HepG2 (cell line): ENCODE results near the gene TRIM28. TPM values are rescaled to one million over a fixed set of nuclear protein-coding genes. Genes with fewer than 3 reads are reported as not detected.

ENCODE experiments used
- ARID2 ChIP-seq: sonication (generic); formaldehyde crosslinking; IDR thresholded peaks from 2 replicates; pipeline ENCODE4 v1.8.1; 2022; ENCODE audit warnings: mild to moderate bottlenecking, missing genetic modification reagents, borderline replicate concordance
- BHLHE40 ChIP-seq: IDR thresholded peaks from 2 replicates; pipeline ENCODE4 v1.6.1; 2011; ENCODE audit warnings: low read length, improper control_type of control experiment
- FLYWCH1 ChIP-seq: sonication (generic); formaldehyde crosslinking; IDR thresholded peaks from 2 replicates; pipeline ENCODE4 v1.8.1; 2023; ENCODE audit warnings: mild to moderate bottlenecking, missing genetic modification reagents
- KIAA2018 ChIP-seq: sonication (generic); formaldehyde crosslinking; IDR thresholded peaks from 2 replicates; pipeline ENCODE4 v1.5.0; 2020; ENCODE audit warnings: mild to moderate bottlenecking, missing genetic modification reagents, borderline replicate concordance
- MEIS2 ChIP-seq: sonication (generic); formaldehyde crosslinking; IDR thresholded peaks from 2 replicates; pipeline ENCODE4 v1.9.0; 2021; ENCODE audit warnings: mild to moderate bottlenecking, missing genetic modification reagents
- MXD3 ChIP-seq: IDR thresholded peaks from 2 replicates; pipeline ENCODE4 v1.6.1; 2016; ENCODE audit warnings: mild to moderate bottlenecking, missing biosample characterization, missing genetic modification reagents
- NCOR1 ChIP-seq: fragments of 200-600 bp; sonication (generic); IDR thresholded peaks from 2 replicates; pipeline ENCODE4 v1.7.0; 2017; ENCODE audit warnings: antibody characterized with exemption, low read length, borderline replicate concordance
- POLR2A ChIP-seq, 2 experiments: IDR thresholded peaks; 2 replicates each; pipeline ENCODE4 v1.6.1; 2011; ENCODE audit warnings: low read depth in 2 of 2, low read length in 2 of 2, mild to moderate bottlenecking in 1 of 2, moderate library complexity in 1 of 2; ENCODE audit not compliant: insufficient read depth in 1 of 2
- RFX1 ChIP-seq: fragments of 450-650 bp; IDR thresholded peaks from 2 replicates; pipeline ENCODE4 v1.6.1; 2017
- ZNF136 ChIP-seq: sonication (generic); formaldehyde crosslinking; IDR thresholded peaks from 2 replicates; pipeline ENCODE4 v1.8.1; 2022; ENCODE audit warnings: low read depth, mild to moderate bottlenecking, moderate library complexity, missing genetic modification reagents
- ZNF24 ChIP-seq: fragments of 450-650 bp; IDR thresholded peaks from 2 replicates; pipeline ENCODE4 v1.6.1; 2017; ENCODE audit warnings: antibody characterized with exemption, mild to moderate bottlenecking
- ZNF281 ChIP-seq: sonication (generic); formaldehyde crosslinking; IDR thresholded peaks from 2 replicates; pipeline ENCODE4 v1.4.0; 2020; ENCODE audit warnings: missing genetic modification reagents, borderline replicate concordance
- ZNF530 ChIP-seq: sonication (generic); formaldehyde crosslinking; IDR thresholded peaks from 2 replicates; pipeline ENCODE4 v1.5.0; 2020; ENCODE audit warnings: low read depth, mild to moderate bottlenecking, missing genetic modification reagents
- ZNF567 ChIP-seq: sonication (generic); formaldehyde crosslinking; IDR thresholded peaks from 2 replicates; pipeline ENCODE4 v1.8.1; 2023; ENCODE audit warnings: mild to moderate bottlenecking, missing genetic modification reagents, borderline replicate concordance
- ZNF607 ChIP-seq: sonication (generic); formaldehyde crosslinking; IDR thresholded peaks from 2 replicates; pipeline ENCODE4 v1.5.1; 2020; ENCODE audit warnings: missing genetic modification reagents, mild to moderate bottlenecking, borderline replicate concordance
- ZNF616 ChIP-seq: sonication (generic); formaldehyde crosslinking; IDR thresholded peaks from 2 replicates; pipeline ENCODE4 v1.5.0; 2020; ENCODE audit warnings: low read depth, mild to moderate bottlenecking, missing genetic modification reagents
- ZNF761 ChIP-seq: sonication (generic); formaldehyde crosslinking; conservative IDR thresholded peaks from 2 replicates; pipeline ENCODE4 v1.4.0; 2020; ENCODE audit warnings: mild to moderate bottlenecking, missing genetic modification reagents
- polyA plus RNA-seq, 8 experiments: library from polyadenylated mRNA; depleted of rRNA in 3 of 8; stranded (reverse) in 7 of 8; unstranded in 1 of 8; fragments of >200 nt; fragmentation: Illumina TruSeq in 4 of 8; extraction: Trizol in 4 of 8; gene quantifications; 2 replicates each; pipeline versions ENCODE4 v1.2.1 to v1.2.3, GENCODE V29; 2011 to 2016; ENCODE audit warnings: low read depth in 4 of 8, missing spikeins in 1 of 8, mixed read lengths in 1 of 8; ENCODE audit not compliant: insufficient read depth in 1 of 8
- total RNA-seq, 5 experiments: library from RNA; depleted of rRNA; stranded (reverse); fragments of >200 nt; fragmentation: Illumina TruSeq; extraction: Trizol; gene quantifications; 2 replicates each; pipeline ENCODE4 v1.2.3, GENCODE V29; 2016; ENCODE audit warnings: low read depth in 1 of 5
- TF ChIP-seq, protein P1 (sequence below): IDR thresholded peaks from 2 replicates; pipeline ENCODE4 v1.6.1; 2016; ENCODE audit warnings: missing genetic modification reagents, missing compliant biosample characterization

The TRIM28 gene
- total and polyA plus RNA-seq, 2 of the 13 experiments (the other 11 are each of a cell fraction or from before 2014, with no cell fraction given): 361 to 439 TPM

GRCh38 chr19:58572818-58573657, 29.2 kb downstream of the TRIM28 start, which contains the start of gene MZF1 (continued):
- TF ChIP-seq MXD3 (CRISPR knock-in tag) (peak; percentile 44; the same call in 1 of the 2 replicates), NCOR1 (0 out of 2 replicates have a peak, but pooled peaks have one; percentile 32), ARID2 (CRISPR knock-in tag) (no peak), MEIS2 (no peak), ZNF616 (CRISPR knock-in tag) (peak; percentile 72; the same call in 1 of the 2 replicates), ZNF281 (CRISPR knock-in tag) (peak; percentile 96), POLR2A (IDR thresholded peaks at IDR 0.05; ENCODE audit: insufficient read depth in 1 of 2, low read depth in 2 of 2, low read length in 2 of 2) (peak; percentile 23 to 59; a peak in 2 of 4 replicates), ZNF530 (no peak), ZNF761 (CRISPR knock-in tag) (peak; percentile 36; the same call in 1 of the 2 replicates), FLYWCH1 (CRISPR knock-in tag) (no peak), KIAA2018 (CRISPR knock-in tag) (no peak), ZNF24 (no peak), ZNF607 (peak; percentile 85; the same call in 1 of the 2 replicates), ZNF136 (CRISPR knock-in tag) (peak; percentile 64; the same call in 1 of the 2 replicates), ZNF567 (CRISPR knock-in tag) (no peak), RFX1 (peak; percentile 100), BHLHE40 (no peak)
- TF ChIP-seq, protein P1, sequence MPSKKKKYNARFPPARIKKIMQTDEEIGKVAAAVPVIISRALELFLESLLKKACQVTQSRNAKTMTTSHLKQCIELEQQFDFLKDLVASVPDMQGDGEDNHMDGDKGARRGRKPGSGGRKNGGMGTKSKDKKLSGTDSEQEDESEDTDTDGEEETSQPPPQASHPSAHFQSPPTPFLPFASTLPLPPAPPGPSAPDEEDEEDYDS (CRISPR knock-in tag): peak; percentile 9
